K562 (cell line): ENCODE data around the gene PRDM10. TPM values are rescaled to one million over a fixed set of nuclear protein-coding genes. Genes with fewer than 3 reads are reported as not detected.

Experiments
- BCL6 ChIP-seq: fragments of 250-450 bp; sonication (Bioruptor Pico); IDR thresholded peaks from 2 replicates; pipeline ENCODE4 v1.4.0; 2020
- BRF1 ChIP-seq: IDR thresholded peaks from 3 replicates; pipeline ENCODE4 v1.6.1; 2011; ENCODE audit warnings: borderline replicate concordance, mild to moderate bottlenecking; ENCODE audit not compliant: insufficient read length; ENCODE audit errors: extremely low read depth
- DDX20 ChIP-seq: fragments of 450-650 bp; IDR thresholded peaks from 2 replicates; pipeline ENCODE4 v1.6.1; 2016; ENCODE audit warnings: missing genetic modification characterization, low read depth, mild to moderate bottlenecking, missing compliant biosample characterization, moderate library complexity
- EHMT2 ChIP-seq: fragments of 450-650 bp; IDR thresholded peaks from 2 replicates; pipeline ENCODE4 v1.6.1; 2018; ENCODE audit warnings: antibody characterized with exemption
- FOXJ2 ChIP-seq: fragments of 200-800 bp; sonication (Bioruptor generic); IDR thresholded peaks from 2 replicates; pipeline ENCODE4 v1.6.1; 2016; ENCODE audit warnings: missing genetic modification characterization, missing compliant biosample characterization
- GTF2E2 ChIP-seq: fragments of 200-800 bp; sonication (Bioruptor generic); IDR thresholded peaks from 2 replicates; pipeline ENCODE4 v1.6.1; 2016; ENCODE audit warnings: missing genetic modification characterization, missing compliant biosample characterization
- HNRNPLL ChIP-seq: fragments of 200-400 bp; formaldehyde crosslinking; IDR thresholded peaks from 2 replicates; pipeline ENCODE4 v1.6.1; 2017; ENCODE audit warnings: low read length, low read depth, mild to moderate bottlenecking; ENCODE audit not compliant: poor library complexity, severe bottlenecking
- HNRNPUL1 ChIP-seq: fragments of 200-400 bp; formaldehyde crosslinking; IDR thresholded peaks from 2 replicates; pipeline ENCODE4 v1.6.1; 2017; ENCODE audit warnings: low read length
- KDM5B ChIP-seq: fragments of 200-600 bp; sonication (generic); IDR thresholded peaks from 2 replicates; pipeline ENCODE4 v1.6.1; 2012; ENCODE audit warnings: low read depth, mild to moderate bottlenecking, moderate library complexity, low read length, control low read depth, inconsistent platforms; ENCODE audit not compliant: insufficient replicate concordance
- MTA3 ChIP-seq: fragments of 450-650 bp; formaldehyde crosslinking; IDR thresholded peaks from 2 replicates; pipeline ENCODE4 v1.6.1; 2017; ENCODE audit warnings: mild to moderate bottlenecking, borderline replicate concordance
- NR2C2 ChIP-seq, 2 experiments: fragments of 200-800 bp in 1 of 2; sonication (Bioruptor generic) in 1 of 2; sonication (generic) in 1 of 2; formaldehyde crosslinking in 1 of 2; IDR thresholded peaks; 2 replicates each; pipeline versions ENCODE4 v1.6.1 to v1.8.0; 2016 to 2022; ENCODE audit warnings: mild to moderate bottlenecking in 1 of 2, missing compliant biosample characterization in 1 of 2, missing genetic modification characterization in 1 of 2, missing genetic modification reagents in 1 of 2
- RHOXF2B ChIP-seq: fragments of 250-450 bp; sonication (Bioruptor Pico); conservative IDR thresholded peaks from 2 replicates; pipeline ENCODE4 v1.5.1; 2021
- SIRT6 ChIP-seq: IDR thresholded peaks from one replicate; pipeline ENCODE4 v1.6.1; 2012; ENCODE audit warnings: low read depth, mild to moderate bottlenecking, control low read depth, inconsistent platforms, low read length, moderate library complexity
- SIX5 ChIP-seq, 2 experiments: IDR thresholded peaks; 2 replicates each; pipeline ENCODE4 v1.6.1; 2011; ENCODE audit warnings: low read length in 2 of 2, borderline replicate concordance in 1 of 2, low read depth in 1 of 2, mild to moderate bottlenecking in 1 of 2, moderate library complexity in 1 of 2; ENCODE audit not compliant: insufficient read depth in 1 of 2
- SMARCB1 ChIP-seq: IDR thresholded peaks from 2 replicates; pipeline ENCODE4 v1.6.1; 2011; ENCODE audit warnings: improper control_type of control experiment, low read depth; ENCODE audit not compliant: insufficient read length
- TRIM28 ChIP-seq: fragments of 450-650 bp; IDR thresholded peaks from 2 replicates; pipeline ENCODE4 v1.6.1; 2017
- ZBED1 ChIP-seq: IDR thresholded peaks from 2 replicates; pipeline ENCODE4 v1.6.1; 2014
- ZFP1 ChIP-seq: fragments of 450-650 bp; formaldehyde crosslinking; IDR thresholded peaks from 2 replicates; pipeline ENCODE4 v1.4.0; 2020; ENCODE audit warnings: mild to moderate bottlenecking, mixed read lengths
- ZNF282 ChIP-seq: sonication (generic); formaldehyde crosslinking; IDR thresholded peaks from 2 replicates; pipeline ENCODE4 v1.8.1; 2023; ENCODE audit warnings: missing genetic modification reagents
- ZNF696 ChIP-seq: fragments of 250-450 bp; sonication (Bioruptor Pico); conservative IDR thresholded peaks from 2 replicates; pipeline ENCODE4 v1.4.0; 2020; ENCODE audit warnings: mild to moderate bottlenecking, moderate library complexity
- ZNF707 ChIP-seq: fragments of 250-450 bp; sonication (Bioruptor Pico); conservative IDR thresholded peaks from 2 replicates; pipeline ENCODE4 v1.8.0; 2022; ENCODE audit warnings: inconsistent platforms, mild to moderate bottlenecking, moderate library complexity
- ZNF75A ChIP-seq: fragments of 450-650 bp; formaldehyde crosslinking; IDR thresholded peaks from 2 replicates; pipeline ENCODE4 v1.4.0; 2020; ENCODE audit warnings: mild to moderate bottlenecking
- polyA plus RNA-seq, 8 experiments: library from polyadenylated mRNA; depleted of rRNA in 4 of 8; stranded (reverse) in 5 of 8; unstranded in 3 of 8; fragments of >200 nt; fragmentation: Nextera tagmentation in 2 of 8; fragmentation: Illumina TruSeq in 1 of 8; extraction: Ambion mirVana in 2 of 8; extraction: Trizol in 1 of 8; gene quantifications; 2 replicates each; pipeline versions ENCODE4 v1.2.1 to v1.2.3, GENCODE V29; 2011 to 2014; ENCODE audit warnings: inconsistent platforms in 1 of 8, missing spikeins in 1 of 8
- total RNA-seq, 7 experiments: library from RNA; depleted of rRNA in 6 of 7; stranded (reverse); fragments of >200 nt in 6 of 7; fragmentation: Illumina TruSeq in 2 of 7; extraction: Trizol in 2 of 7; gene quantifications; 2 replicates each; pipeline versions ENCODE4 v1.2.1 to v1.2.3, GENCODE V29; 2011 to 2021; ENCODE audit warnings: low replicate concordance in 1 of 7
- TF ChIP-seq, protein P1 (sequence below): fragments of 250-450 bp; sonication (Bioruptor Pico); IDR thresholded peaks from 2 replicates; pipeline ENCODE4 v1.4.0; 2020; ENCODE audit warnings: mild to moderate bottlenecking, moderate library complexity, borderline replicate concordance
- TF ChIP-seq, protein P2 (sequence below), 2 experiments: fragments of 200-800 bp in 1 of 2; sonication (Bioruptor generic) in 1 of 2; sonication (generic) in 1 of 2; formaldehyde crosslinking in 1 of 2; IDR thresholded peaks in 1 of 2; conservative IDR thresholded peaks in 1 of 2; 2 replicates each; pipeline versions ENCODE4 v1.5.0 to v1.6.1; 2016 to 2020; ENCODE audit warnings: missing compliant biosample characterization in 1 of 2, missing genetic modification characterization in 1 of 2, missing genetic modification reagents in 1 of 2
- TF ChIP-seq, protein P3 (sequence below): fragments of 450-650 bp; IDR thresholded peaks from 2 replicates; pipeline ENCODE4 v1.6.1; 2017; ENCODE audit warnings: antibody characterized with exemption

PRDM10 gene
- total and polyA plus RNA-seq, 9 of the 15 experiments (the other 6 are each of a cell fraction or from before 2014, with no cell fraction given), result 0.89 to 9.3 (median 4.5) TPM

DNA sequence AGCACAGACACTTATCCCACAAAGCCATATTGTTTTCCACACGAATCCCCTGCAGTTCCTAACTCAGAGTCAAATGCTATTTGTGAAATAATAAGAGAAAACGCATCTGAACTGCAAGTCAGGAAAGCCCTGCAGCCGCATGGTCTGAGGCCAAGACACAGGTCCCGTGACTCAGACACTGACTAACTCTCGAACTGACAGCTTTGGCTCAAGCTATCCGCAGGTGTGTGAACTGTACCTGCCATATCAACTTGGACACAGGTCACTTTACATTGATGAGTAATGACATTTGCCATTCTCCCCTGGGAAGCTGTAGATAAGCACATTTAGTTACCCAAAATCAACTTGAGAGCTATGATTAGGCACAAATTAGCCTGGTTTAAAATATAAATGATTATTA, 72.3 kb downstream of the PRDM10 start (continued):
- TF ChIP-seq, protein P1, sequence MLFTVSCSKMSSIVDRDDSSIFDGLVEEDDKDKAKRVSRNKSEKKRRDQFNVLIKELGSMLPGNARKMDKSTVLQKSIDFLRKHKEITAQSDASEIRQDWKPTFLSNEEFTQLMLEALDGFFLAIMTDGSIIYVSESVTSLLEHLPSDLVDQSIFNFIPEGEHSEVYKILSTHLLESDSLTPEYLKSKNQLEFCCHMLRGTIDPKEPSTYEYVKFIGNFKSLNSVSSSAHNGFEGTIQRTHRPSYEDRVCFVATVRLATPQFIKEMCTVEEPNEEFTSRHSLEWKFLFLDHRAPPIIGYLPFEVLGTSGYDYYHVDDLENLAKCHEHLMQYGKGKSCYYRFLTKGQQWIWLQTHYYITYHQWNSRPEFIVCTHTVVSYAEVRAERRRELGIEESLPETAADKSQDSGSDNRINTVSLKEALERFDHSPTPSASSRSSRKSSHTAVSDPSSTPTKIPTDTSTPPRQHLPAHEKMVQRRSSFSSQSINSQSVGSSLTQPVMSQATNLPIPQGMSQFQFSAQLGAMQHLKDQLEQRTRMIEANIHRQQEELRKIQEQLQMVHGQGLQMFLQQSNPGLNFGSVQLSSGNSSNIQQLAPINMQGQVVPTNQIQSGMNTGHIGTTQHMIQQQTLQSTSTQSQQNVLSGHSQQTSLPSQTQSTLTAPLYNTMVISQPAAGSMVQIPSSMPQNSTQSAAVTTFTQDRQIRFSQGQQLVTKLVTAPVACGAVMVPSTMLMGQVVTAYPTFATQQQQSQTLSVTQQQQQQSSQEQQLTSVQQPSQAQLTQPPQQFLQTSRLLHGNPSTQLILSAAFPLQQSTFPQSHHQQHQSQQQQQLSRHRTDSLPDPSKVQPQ (CRISPR knock-in tag), result no peak
- TF ChIP-seq DDX20 (tag) (no peak), HNRNPUL1 (no peak), GTF2E2 (tag) (no peak), EHMT2 (no peak), RHOXF2B (CRISPR knock-in tag) (no peak), TRIM28 (no peak), BRF1 (no peak), ZNF282 (CRISPR knock-in tag) (no peak), ZBED1 (no peak), ZNF75A (CRISPR knock-in tag) (no peak), ZNF707 (no peak), SIX5 (IDR thresholded peaks at IDR 0.05; ENCODE audit: borderline replicate concordance in 1 of 2, insufficient read depth in 1 of 2, low read depth in 1 of 2, low read length in 2 of 2) (no peak), BCL6 (no peak), FOXJ2 (tag) (no peak), MTA3 (no peak), SMARCB1 (no peak), KDM5B (no peak), ZFP1 (CRISPR knock-in tag) (no peak), SIRT6 (no peak), HNRNPLL (no peak), NR2C2 (CRISPR knock-in tag; IDR thresholded peaks at IDR 0.05) (no peak), NR2C2 (tag; IDR thresholded peaks at IDR 0.05) (no peak), ZNF696 (CRISPR knock-in tag) (no peak)
- TF ChIP-seq, protein P2, sequence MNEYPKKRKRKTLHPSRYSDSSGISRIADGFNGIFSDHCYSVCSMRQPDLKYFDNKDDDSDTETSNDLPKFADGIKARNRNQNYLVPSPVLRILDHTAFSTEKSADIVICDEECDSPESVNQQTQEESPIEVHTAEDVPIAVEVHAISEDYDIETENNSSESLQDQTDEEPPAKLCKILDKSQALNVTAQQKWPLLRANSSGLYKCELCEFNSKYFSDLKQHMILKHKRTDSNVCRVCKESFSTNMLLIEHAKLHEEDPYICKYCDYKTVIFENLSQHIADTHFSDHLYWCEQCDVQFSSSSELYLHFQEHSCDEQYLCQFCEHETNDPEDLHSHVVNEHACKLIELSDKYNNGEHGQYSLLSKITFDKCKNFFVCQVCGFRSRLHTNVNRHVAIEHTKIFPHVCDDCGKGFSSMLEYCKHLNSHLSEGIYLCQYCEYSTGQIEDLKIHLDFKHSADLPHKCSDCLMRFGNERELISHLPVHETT (CRISPR knock-in tag; conservative IDR thresholded peaks at IDR 0.05 in 1 of 2, IDR thresholded peaks at IDR 0.05 in 1 of 2), result no peak
- TF ChIP-seq, protein P3, sequence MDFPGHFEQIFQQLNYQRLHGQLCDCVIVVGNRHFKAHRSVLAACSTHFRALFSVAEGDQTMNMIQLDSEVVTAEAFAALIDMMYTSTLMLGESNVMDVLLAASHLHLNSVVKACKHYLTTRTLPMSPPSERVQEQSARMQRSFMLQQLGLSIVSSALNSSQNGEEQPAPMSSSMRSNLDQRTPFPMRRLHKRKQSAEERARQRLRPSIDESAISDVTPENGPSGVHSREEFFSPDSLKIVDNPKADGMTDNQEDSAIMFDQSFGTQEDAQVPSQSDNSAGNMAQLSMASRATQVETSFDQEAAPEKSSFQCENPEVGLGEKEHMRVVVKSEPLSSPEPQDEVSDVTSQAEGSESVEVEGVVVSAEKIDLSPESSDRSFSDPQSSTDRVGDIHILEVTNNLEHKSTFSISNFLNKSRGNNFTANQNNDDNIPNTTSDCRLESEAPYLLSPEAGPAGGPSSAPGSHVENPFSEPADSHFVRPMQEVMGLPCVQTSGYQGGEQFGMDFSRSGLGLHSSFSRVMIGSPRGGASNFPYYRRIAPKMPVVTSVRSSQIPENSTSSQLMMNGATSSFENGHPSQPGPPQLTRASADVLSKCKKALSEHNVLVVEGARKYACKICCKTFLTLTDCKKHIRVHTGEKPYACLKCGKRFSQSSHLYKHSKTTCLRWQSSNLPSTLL, result no peak
